HepG2 (cell line): Measurements from ENCODE around the gene CTNNA1. TPM values are rescaled to one million over a fixed set of nuclear protein-coding genes. Genes with fewer than 3 reads are reported as not detected.

Experiments
- ATAC-seq: fragments of 200-7000 bp; cut with Tn5 transposase; 3 replicates; pipeline ENCODE4 v1.9.1; 2020; ENCODE audit warnings: mild to moderate bottlenecking, moderate library complexity
- BruUV-seq: library from RNA; stranded (reverse); fragments of 400-500 nt; replicated peaks from 2 replicates; lab custom pipeline; 2021; lab: Mats Ljungman, UMichigan
- CTCF ChIA-PET: fragments of 300-600 bp; formaldehyde crosslinking; extraction: SDS; loops from one replicate; lab custom pipeline; 2021; ENCODE audit warnings: low total read pairs, inconsistent platforms, low intra/inter-chr PET ratio; lab: Yijun Ruan, JAX
- POLR2A ChIA-PET: fragments of 350-600 bp; sonication (Branson Sonifier 250); formaldehyde crosslinking; loops from one replicate; lab custom pipeline; 2020; ENCODE audit warnings: antibody characterized with exemption, inconsistent platforms; lab: Yijun Ruan, JAX
- DNase-seq: peaks from one replicate; pipeline ENCODE4 v3.0.0-alpha.2; 2015; ENCODE audit warnings: low spot score
- FAIRE-seq: peaks from 3 replicates; lab custom pipeline; 2011; peaks lifted over from hg19 to GRCh38; lab: Jason Lieb, UNC
- H2AFZ ChIP-seq: one replicate; pipeline ENCODE4 v1.6.1; 2011; ENCODE audit warnings: low read length, inconsistent platforms
- H3K27ac ChIP-seq: fragments of 300-600 bp; 3 replicates; pipeline ENCODE4 v1.8.0; 2011; ENCODE audit warnings: mixed run types, mild to moderate bottlenecking, mixed read lengths, low read length, inconsistent platforms; ENCODE audit not compliant: insufficient read depth; ENCODE audit errors: extremely low read length
- H3K27me3 ChIP-seq, 2 experiments: fragments of 200-600 bp in 1 of 2; 2 replicates in 1 of 2; 3 replicates in 1 of 2; pipeline versions ENCODE4 v1.6.0 to v1.8.0; 2011; ENCODE audit warnings: low read length in 2 of 2, mild to moderate bottlenecking in 2 of 2, moderate library complexity in 2 of 2, inconsistent platforms in 1 of 2; ENCODE audit not compliant: insufficient read depth in 2 of 2, control insufficient read depth in 1 of 2
- H3K36me3 ChIP-seq, 2 experiments: fragments of 200-600 bp in 1 of 2; replicated peaks in 1 of 2; 2 replicates in 1 of 2; 3 replicates in 1 of 2; pipeline versions ENCODE4 v1.5.1 to v1.8.0; 2011; ENCODE audit warnings: low read length in 2 of 2, inconsistent platforms in 1 of 2; ENCODE audit not compliant: insufficient read depth in 2 of 2, control insufficient read depth in 1 of 2
- H3K4me1 ChIP-seq: 2 replicates; pipeline ENCODE4 v1.5.1; 2012; ENCODE audit warnings: low read length, inconsistent platforms; ENCODE audit not compliant: insufficient read depth
- H3K4me2 ChIP-seq: 2 replicates; pipeline ENCODE4 v1.6.0; 2011; ENCODE audit warnings: low read depth, low read length, inconsistent platforms
- H3K4me3 ChIP-seq, 3 experiments: fragments of 200-600 bp in 1 of 3; sonication (generic), shearing (Covaris generic) in 1 of 3; replicated peaks in 1 of 3; 2 replicates each; pipeline ENCODE4 v1.5.1; 2011 to 2016; ENCODE audit warnings: low read length in 3 of 3, inconsistent platforms in 2 of 3, low read depth in 2 of 3, mild to moderate bottlenecking in 2 of 3, control low read depth in 1 of 3, mixed read lengths in 1 of 3; ENCODE audit not compliant: insufficient read depth in 1 of 3
- H3K79me2 ChIP-seq: one replicate; pipeline ENCODE4 v1.6.1; 2011; ENCODE audit warnings: low read length, inconsistent platforms; ENCODE audit not compliant: insufficient read depth
- H3K9ac ChIP-seq: 2 replicates; pipeline ENCODE4 v1.6.0; 2011; ENCODE audit warnings: mild to moderate bottlenecking, low read depth, low read length, inconsistent platforms; ENCODE audit not compliant: insufficient read depth
- H3K9me3 ChIP-seq: 2 replicates; pipeline ENCODE4 v1.5.1; 2012; ENCODE audit warnings: mild to moderate bottlenecking, low read length
- H4K20me1 ChIP-seq: 2 replicates; pipeline ENCODE4 v1.6.0; 2011; ENCODE audit warnings: inconsistent platforms, mild to moderate bottlenecking, low read length, moderate library complexity; ENCODE audit not compliant: insufficient read depth
- HNF4G ChIP-seq, 2 experiments: sonication (generic) in 1 of 2; formaldehyde crosslinking in 1 of 2; IDR thresholded peaks; 2 replicates each; pipeline versions ENCODE4 v1.4.0 to v1.6.1; 2011 to 2020; ENCODE audit warnings: borderline replicate concordance in 2 of 2, low read depth in 2 of 2, mild to moderate bottlenecking in 2 of 2, low read length in 1 of 2, missing genetic modification reagents in 1 of 2, moderate library complexity in 1 of 2
- IRX3 ChIP-seq: sonication (generic); formaldehyde crosslinking; IDR thresholded peaks from 2 replicates; pipeline ENCODE4 v1.8.1; 2023; ENCODE audit warnings: mild to moderate bottlenecking, low read depth, missing genetic modification reagents, borderline replicate concordance
- KAT8 ChIP-seq: IDR thresholded peaks from 2 replicates; pipeline ENCODE4 v1.6.1; 2016; ENCODE audit warnings: missing genetic modification reagents, missing compliant biosample characterization
- MEIS2 ChIP-seq: sonication (generic); formaldehyde crosslinking; IDR thresholded peaks from 2 replicates; pipeline ENCODE4 v1.9.0; 2021; ENCODE audit warnings: mild to moderate bottlenecking, missing genetic modification reagents
- MXD3 ChIP-seq: IDR thresholded peaks from 2 replicates; pipeline ENCODE4 v1.6.1; 2016; ENCODE audit warnings: mild to moderate bottlenecking, missing biosample characterization, missing genetic modification reagents
- MXI1 ChIP-seq: IDR thresholded peaks from 3 replicates; pipeline ENCODE4 v1.6.1; 2012; ENCODE audit warnings: low read depth, low read length, inconsistent platforms, borderline replicate concordance
- NR2F1 ChIP-seq, 2 experiments: fragments of 450-650 bp in 1 of 2; formaldehyde crosslinking in 1 of 2; IDR thresholded peaks; 2 replicates each; pipeline versions ENCODE4 v1.5.0 to v1.6.1; 2016 to 2020; ENCODE audit warnings: mild to moderate bottlenecking in 1 of 2, missing compliant biosample characterization in 1 of 2, missing genetic modification reagents in 1 of 2, moderate library complexity in 1 of 2
- PLSCR1 ChIP-seq: sonication (generic); formaldehyde crosslinking; IDR thresholded peaks from 2 replicates; pipeline ENCODE4 v1.5.0; 2020; ENCODE audit warnings: missing genetic modification reagents, mild to moderate bottlenecking, borderline replicate concordance
- RAD51 ChIP-seq: fragments of 450-650 bp; IDR thresholded peaks from 2 replicates; pipeline ENCODE4 v1.6.1; 2016; ENCODE audit warnings: borderline replicate concordance
- RBFOX2 ChIP-seq: fragments of 200-400 bp; formaldehyde crosslinking; IDR thresholded peaks from 2 replicates; pipeline ENCODE4 v1.6.1; 2017; ENCODE audit warnings: low read depth, mild to moderate bottlenecking, low read length
- SMARCE1 ChIP-seq: fragments of 450-650 bp; IDR thresholded peaks from 2 replicates; pipeline ENCODE4 v1.6.1; 2017; ENCODE audit warnings: borderline replicate concordance
- ZNF256 ChIP-seq: sonication (generic); formaldehyde crosslinking; conservative IDR thresholded peaks from 2 replicates; pipeline ENCODE4 v1.4.0; 2020; ENCODE audit warnings: missing genetic modification reagents
- ZNF280D ChIP-seq: sonication (generic); formaldehyde crosslinking; IDR thresholded peaks from 2 replicates; pipeline ENCODE4 v1.5.1; 2020; ENCODE audit warnings: mild to moderate bottlenecking, missing genetic modification reagents
- ZNF431 ChIP-seq: sonication (generic); formaldehyde crosslinking; IDR thresholded peaks from 2 replicates; pipeline ENCODE4 v1.9.0; 2022; ENCODE audit warnings: missing genetic modification reagents, low read depth, mild to moderate bottlenecking, borderline replicate concordance
- ZNF441 ChIP-seq: sonication (generic); formaldehyde crosslinking; IDR thresholded peaks from 2 replicates; pipeline ENCODE4 v1.7.0; 2021; ENCODE audit warnings: missing genetic modification reagents, borderline replicate concordance
- ZNF552 ChIP-seq: sonication (generic); formaldehyde crosslinking; IDR thresholded peaks from 2 replicates; pipeline ENCODE4 v1.9.0; 2022; ENCODE audit warnings: missing genetic modification reagents, mild to moderate bottlenecking, borderline replicate concordance
- WGBS: methylation state at CpG from one replicate; pipeline ENCODE4 v1.1.6; 2017; ENCODE audit warnings: low lambda C conversion rate; 5-methylcytosine and 5-hydroxymethylcytosine counted together
- in situ Hi-C: cut with HindIII; loops from 2 replicates; pipeline ENCODE4 v1.10.0; 2017; ENCODE audit warnings: low pct_unique_long_range_greater_than_20kb; ENCODE audit not compliant: extremely low pct_ligation_motif_present
- intact Hi-C: fragments of 100-400 bp; cut with micrococcal nuclease; formaldehyde crosslinking; loops from one replicate; pipeline ENCODE4 v1.10.0; 2022; ENCODE audit not compliant: unreplicated experiment
- polyA plus RNA-seq, 8 experiments: library from polyadenylated mRNA; depleted of rRNA in 3 of 8; stranded (reverse) in 7 of 8; unstranded in 1 of 8; fragments of >200 nt; fragmentation: Illumina TruSeq in 4 of 8; extraction: Trizol in 4 of 8; gene quantifications; 2 replicates each; pipeline versions ENCODE4 v1.2.1 to v1.2.3, GENCODE V29; 2011 to 2016; ENCODE audit warnings: low read depth in 4 of 8, missing spikeins in 1 of 8, mixed read lengths in 1 of 8; ENCODE audit not compliant: insufficient read depth in 1 of 8
- total RNA-seq, 5 experiments: library from RNA; depleted of rRNA; stranded (reverse); fragments of >200 nt; fragmentation: Illumina TruSeq; extraction: Trizol; gene quantifications; 2 replicates each; pipeline ENCODE4 v1.2.3, GENCODE V29; 2016; ENCODE audit warnings: low read depth in 1 of 5
- TF ChIP-seq, protein P1 (sequence below): sonication (generic); formaldehyde crosslinking; IDR thresholded peaks from 2 replicates; pipeline ENCODE4 v1.8.1; 2023; ENCODE audit warnings: missing genetic modification reagents, mild to moderate bottlenecking, borderline replicate concordance

The CTNNA1 gene
- total and polyA plus RNA-seq, 2 of the 13 experiments (the other 11 are each of a cell fraction or from before 2014, with no cell fraction given): 66.8 to 162 TPM

GRCh38 chr5:138711087-138711486 is 42.1 kb upstream of the CTNNA1 start:
- no peaks in the 10 kb centered on the region for H3K36me3 ChIP-seq
- H2AFZ ChIP-seq: no peak overlapping the region
- no peaks in the 10 kb centered on the region for H3K27me3 ChIP-seq
- FAIRE-seq: no peak
- H3K79me2 ChIP-seq: no peaks in the 10 kb centered on the region
- H3K9me3 ChIP-seq: no peaks in the 10 kb centered on the region
- H3K4me2 ChIP-seq: no peak overlapping the region
- no peaks in the 10 kb centered on the region for H4K20me1 ChIP-seq
- TF ChIP-seq ZNF441 (no peak), HNF4G (IDR thresholded peaks at IDR 0.05; ENCODE audit: borderline replicate concordance, low read depth, low read length) (no peak), HNF4G (CRISPR knock-in tag; IDR thresholded peaks at IDR 0.05; ENCODE audit: borderline replicate concordance, low read depth) (no peak), PLSCR1 (no peak), MXI1 (no peak), MEIS2 (CRISPR knock-in tag) (no peak), ZNF552 (CRISPR knock-in tag) (no peak), NR2F1 (CRISPR knock-in tag; IDR thresholded peaks at IDR 0.05) (no peak), MXD3 (CRISPR knock-in tag) (no peak), RAD51 (no peak), ZNF280D (no peak), ZNF431 (no peak), KAT8 (CRISPR knock-in tag) (no peak), ZNF256 (CRISPR knock-in tag) (no peak), RBFOX2 (no peak), IRX3 (CRISPR knock-in tag) (no peak), SMARCE1 (no peak)
- TF ChIP-seq, protein P1, sequence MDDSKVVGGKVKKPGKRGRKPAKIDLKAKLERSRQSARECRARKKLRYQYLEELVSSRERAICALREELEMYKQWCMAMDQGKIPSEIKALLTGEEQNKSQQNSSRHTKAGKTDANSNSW (CRISPR knock-in tag): no peak
- TF ChIP-seq, all 625 proteins: peak for 0
- BruUV-seq: no TSS peak
- ChIA-PET CTCF (no interaction called here), POLR2A (no interaction called here)
- in situ Hi-C loops: no loop called here
- DNase-seq (no peak), ATAC-seq (no peak)
- Histone ChIP-seq H3K4me3 (no peak overlapping the region), H3K4me1 (peaks cover 37% of the 10 kb centered on the region), H3K9ac (no peak overlapping the region), H3K27ac (no peak overlapping the region)
- intact Hi-C loops: no loop called here
- 71% methylated on average over 6 of the region's 6 CpGs for WGBS
